Neural cell (in vitro differentiated cells): Measurements from ENCODE around the gene GP5. TPM values are rescaled to one million over a fixed set of nuclear protein-coding genes. Genes with fewer than 3 reads are reported as not detected.

Experiments
- H2AFZ ChIP-seq: fragments of 200-600, 300-800 bp; sonication (generic), shearing (Covaris generic); 2 replicates; pipeline ENCODE4 v1.6.0; 2014; ENCODE audit warnings: low read depth, mild to moderate bottlenecking, antibody characterized with exemption, low read length, moderate library complexity
- H3F3A ChIP-seq: fragments of 200-600 bp; shearing (Covaris generic); 2 replicates; pipeline ENCODE4 v1.6.1; 2016; ENCODE audit warnings: mild to moderate bottlenecking, moderate library complexity, mixed read lengths, antibody characterized with exemption, low read length; ENCODE audit not compliant: insufficient read depth, poor library complexity, severe bottlenecking
- H3K27ac ChIP-seq: fragments of 200-600, 300-800 bp; sonication (generic), shearing (Covaris generic); 2 replicates; pipeline ENCODE4 v1.5.1; 2014; ENCODE audit warnings: mild to moderate bottlenecking, low read length, moderate library complexity
- H3K27me3 ChIP-seq: fragments of 300-800, 200-600 bp; sonication (generic), shearing (Covaris generic); 2 replicates; pipeline ENCODE4 v1.6.0; 2014; ENCODE audit warnings: mild to moderate bottlenecking, low read depth, low read length, moderate library complexity; ENCODE audit not compliant: insufficient read depth
- H3K36me3 ChIP-seq: fragments of 300-800, 200-600 bp; sonication (generic), shearing (Covaris generic); 2 replicates; pipeline ENCODE4 v1.5.1; 2014; ENCODE audit warnings: mild to moderate bottlenecking, antibody characterized with exemption, low read length, moderate library complexity; ENCODE audit not compliant: insufficient read depth
- H3K4me2 ChIP-seq: fragments of 300-800, 200-600 bp; sonication (generic), shearing (Covaris generic); 2 replicates; pipeline ENCODE4 v1.6.0; 2014; ENCODE audit warnings: mild to moderate bottlenecking, low read length
- H3K4me3 ChIP-seq: fragments of 300-800, 200-600 bp; sonication (generic), shearing (Covaris generic); 2 replicates; pipeline ENCODE4 v1.5.1; 2014; ENCODE audit warnings: mild to moderate bottlenecking, low read length, moderate library complexity
- H3K79me2 ChIP-seq: fragments of 200-600 bp; shearing (Covaris generic); replicated peaks from 2 replicates; pipeline ENCODE4 v1.6.0; 2014; ENCODE audit warnings: mild to moderate bottlenecking, low read length, moderate library complexity; ENCODE audit not compliant: insufficient read depth
- H3K9ac ChIP-seq: fragments of 300-800, 200-600 bp; sonication (generic), shearing (Covaris generic); 2 replicates; pipeline ENCODE4 v1.6.1; 2016; ENCODE audit warnings: mild to moderate bottlenecking, low read length, mixed read lengths
- H3K9me2 ChIP-seq: fragments of 200-600 bp; shearing (Covaris generic); 2 replicates; pipeline ENCODE4 v1.6.1; 2016; ENCODE audit warnings: mild to moderate bottlenecking, low read length, mixed read lengths; ENCODE audit not compliant: insufficient read depth
- H3K9me3 ChIP-seq: fragments of 200-600, 300-800 bp; sonication (generic), shearing (Covaris generic); 2 replicates; pipeline ENCODE4 v1.6.1; 2016; ENCODE audit warnings: mild to moderate bottlenecking, mixed run types, low read length, moderate library complexity, mixed read lengths
- H4K20me1 ChIP-seq: fragments of 200-600 bp; shearing (Covaris generic); 2 replicates; pipeline ENCODE4 v1.6.1; 2016; ENCODE audit warnings: mild to moderate bottlenecking, mixed run types; ENCODE audit not compliant: insufficient read depth
- EP300 ChIP-seq: fragments of 450-650 bp; conservative IDR thresholded peaks from 2 replicates; pipeline ENCODE4 v1.6.1; 2014; ENCODE audit warnings: antibody characterized with exemption, mild to moderate bottlenecking, moderate library complexity; ENCODE audit not compliant: poor library complexity, severe bottlenecking
- EZH2 ChIP-seq: fragments of 200-600, 300-800 bp; shearing (Covaris generic), sonication (generic); IDR thresholded peaks from 2 replicates; pipeline ENCODE4 v1.6.1; 2014; ENCODE audit warnings: antibody characterized with exemption, low read length, borderline replicate concordance, mild to moderate bottlenecking; ENCODE audit not compliant: insufficient read depth, poor library complexity, severe bottlenecking
- MXI1 ChIP-seq: fragments of 450-650 bp; conservative IDR thresholded peaks from 2 replicates; pipeline ENCODE4 v1.6.1; 2014; ENCODE audit warnings: antibody characterized with exemption, mild to moderate bottlenecking; ENCODE audit not compliant: poor library complexity, severe bottlenecking
- POLR2AphosphoS5 ChIP-seq: IDR thresholded peaks from 2 replicates; pipeline ENCODE4 v1.6.1; 2012
- RAD21 ChIP-seq: fragments of 450-650 bp; conservative IDR thresholded peaks from 2 replicates; pipeline ENCODE4 v1.6.1; 2014; ENCODE audit warnings: antibody characterized with exemption, mild to moderate bottlenecking, moderate library complexity
- REST ChIP-seq: IDR thresholded peaks from 2 replicates; pipeline ENCODE4 v1.6.1; 2012; ENCODE audit warnings: borderline replicate concordance
- SMC3 ChIP-seq: fragments of 450-650 bp; conservative IDR thresholded peaks from 2 replicates; pipeline ENCODE4 v1.6.1; 2014; ENCODE audit warnings: antibody characterized with exemption, mild to moderate bottlenecking, moderate library complexity; ENCODE audit not compliant: poor library complexity
- TAF1 ChIP-seq: IDR thresholded peaks from 2 replicates; pipeline ENCODE4 v1.6.1; 2012; ENCODE audit warnings: low read depth
- polyA plus RNA-seq: library from polyadenylated mRNA; depleted of rRNA; stranded (reverse); fragments of >200 nt; gene quantifications from 2 replicates; pipeline ENCODE4 v1.2.3, GENCODE V29; 2014
- TF ChIP-seq, protein P1 (sequence below): fragments of 450-650 bp; IDR thresholded peaks from 2 replicates; pipeline ENCODE4 v1.5.1; 2014; ENCODE audit warnings: antibody characterized with exemption, mild to moderate bottlenecking, moderate library complexity; ENCODE audit not compliant: poor library complexity, severe bottlenecking

The GP5 gene
- polyA plus RNA-seq, 1 donor from 2014 or later: 0.14 TPM

GRCh38 chr3:194399874-194400411, 877 bp upstream of the GP5 start:
- no peak overlapping the region for H2AFZ ChIP-seq
- TF ChIP-seq, protein P1, sequence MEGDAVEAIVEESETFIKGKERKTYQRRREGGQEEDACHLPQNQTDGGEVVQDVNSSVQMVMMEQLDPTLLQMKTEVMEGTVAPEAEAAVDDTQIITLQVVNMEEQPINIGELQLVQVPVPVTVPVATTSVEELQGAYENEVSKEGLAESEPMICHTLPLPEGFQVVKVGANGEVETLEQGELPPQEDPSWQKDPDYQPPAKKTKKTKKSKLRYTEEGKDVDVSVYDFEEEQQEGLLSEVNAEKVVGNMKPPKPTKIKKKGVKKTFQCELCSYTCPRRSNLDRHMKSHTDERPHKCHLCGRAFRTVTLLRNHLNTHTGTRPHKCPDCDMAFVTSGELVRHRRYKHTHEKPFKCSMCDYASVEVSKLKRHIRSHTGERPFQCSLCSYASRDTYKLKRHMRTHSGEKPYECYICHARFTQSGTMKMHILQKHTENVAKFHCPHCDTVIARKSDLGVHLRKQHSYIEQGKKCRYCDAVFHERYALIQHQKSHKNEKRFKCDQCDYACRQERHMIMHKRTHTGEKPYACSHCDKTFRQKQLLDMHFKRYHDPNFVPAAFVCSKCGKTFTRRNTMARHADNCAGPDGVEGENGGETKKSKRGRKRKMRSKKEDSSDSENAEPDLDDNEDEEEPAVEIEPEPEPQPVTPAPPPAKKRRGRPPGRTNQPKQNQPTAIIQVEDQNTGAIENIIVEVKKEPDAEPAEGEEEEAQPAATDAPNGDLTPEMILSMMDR: no peak
- TF ChIP-seq RAD21: no peak
- no peak for TF ChIP-seq REST
- no peak for TF ChIP-seq TAF1
- TF ChIP-seq POLR2AphosphoS5: no peak
- no peak for TF ChIP-seq EP300
- TF ChIP-seq SMC3: no peak
- no peak for TF ChIP-seq MXI1
- TF ChIP-seq EZH2: no peak
- no peak overlapping the region for H3K9ac ChIP-seq
- no peaks in the 10 kb centered on the region for H4K20me1 ChIP-seq
- no peaks in the 10 kb centered on the region for H3F3A ChIP-seq
- no peaks in the 10 kb centered on the region for H3K36me3 ChIP-seq
- no peaks in the 10 kb centered on the region for H3K79me2 ChIP-seq
- no peak overlapping the region for H3K27ac ChIP-seq
- peaks cover 36% of the 10 kb centered on the region for H3K27me3 ChIP-seq
- H3K4me3 ChIP-seq: no peak overlapping the region
- H3K9me2 ChIP-seq: no peaks in the 10 kb centered on the region
- no peak overlapping the region for H3K4me2 ChIP-seq
- H3K9me3 ChIP-seq: no peaks in the 10 kb centered on the region

- Histone ChIP-seq H2AFZ (no peak overlapping the region), H3K79me2 (no peaks in the 10 kb centered on the region), H3K4me2 (no peak overlapping the region), H3K4me3 (peak overlapping the region; percentile 51), H3K9me3 (no peaks in the 10 kb centered on the region), H3K27ac (no peak overlapping the region), H3F3A (no peaks in the 10 kb centered on the region), H3K9ac (no peak overlapping the region), H3K27me3 (peaks cover 36% of the 10 kb centered on the region), H4K20me1 (no peaks in the 10 kb centered on the region), H3K9me2 (no peaks in the 10 kb centered on the region), H3K36me3 (no peaks in the 10 kb centered on the region)
- TF ChIP-seq RAD21 (no peak), EZH2 (no peak), POLR2AphosphoS5 (peak; percentile 27), REST (no peak)
- TF ChIP-seq, protein P1: no peak
Observed at GRCh38 chr3:194397757-194398312, 1.2 kb downstream of the GP5 start.
